Epithelial cell of esophagus (primary cell): ENCODE data around the gene RHOF.

Source experiments
- DNase-seq: peaks from one replicate; pipeline ENCODE4 v3.0.0; 2010; ENCODE audit warnings: low read depth
- H3K4me3 ChIP-seq: 2 replicates; pipeline ENCODE4 v1.5.1; 2011; ENCODE audit warnings: mild to moderate bottlenecking, low read length, control low read depth
- CTCF ChIP-seq: IDR thresholded peaks from 2 replicates; pipeline ENCODE4 v1.5.1; 2011; ENCODE audit warnings: low read depth, mild to moderate bottlenecking, low read length, control low read depth, inconsistent platforms; ENCODE audit not compliant: insufficient read depth; ENCODE audit errors: missing control alignments

RHOF gene

GRCh38 chr12:121786440-121786825 lies 7.1 kb downstream of the RHOF start:
- DNase-seq = peak; percentile 100
- no peak overlapping the region for H3K4me3 ChIP-seq
- no peak for TF ChIP-seq CTCF

- H3K4me3 ChIP-seq = no peak overlapping the region
- no peak for TF ChIP-seq CTCF
- peak; percentile 96 for DNase-seq
Measured at GRCh38 chr12:121784460-121784859, 9.0 kb downstream of the RHOF start.

- peak; percentile 84 for DNase-seq
- TF ChIP-seq CTCF = no peak
- no peak overlapping the region for H3K4me3 ChIP-seq
Measured at GRCh38 chr12:121783766-121784165, 9.7 kb downstream of the RHOF start.

- no peak overlapping the region for H3K4me3 ChIP-seq
- DNase-seq = peak; percentile 78
- TF ChIP-seq CTCF = no peak
Measured at GRCh38 chr12:121781998-121782979, 11.2 kb downstream of the RHOF start.

- DNase-seq = no peak
- H3K4me3 ChIP-seq = no peak overlapping the region
- no peak for TF ChIP-seq CTCF
Measured at GRCh38 chr12:121781484-121781997, 11.9 kb downstream of the RHOF start.

GRCh38 chr12:121780429-121780828 lies 13.1 kb downstream of the RHOF start:
- no peak overlapping the region for H3K4me3 ChIP-seq
- TF ChIP-seq CTCF = no peak
- no peak for DNase-seq
